GM12878 (cell line): Measurements from ENCODE around the gene MUTYH. TPM values are rescaled to one million over a fixed set of nuclear protein-coding genes. Genes with fewer than 3 reads are reported as not detected.
A peak's percentile ranks its signal among the peaks of the same experiment; 100 is the strongest.

Source experiments
- BCL11A ChIP-seq: IDR thresholded peaks from 2 replicates; pipeline ENCODE4 v1.6.1; 2011; ENCODE audit warnings: low read depth, low read length
- CBX5 ChIP-seq: sonication (generic); IDR thresholded peaks from 2 replicates; pipeline ENCODE4 v1.6.1; 2016; ENCODE audit warnings: low read depth, moderate library complexity, mild to moderate bottlenecking, inconsistent platforms
- EGR1 ChIP-seq, 2 experiments: IDR thresholded peaks; 1 replicate in 1 of 2; 2 replicates in 1 of 2; pipeline ENCODE4 v1.6.1; 2011 to 2012; ENCODE audit warnings: low read depth in 2 of 2, low read length in 2 of 2, borderline replicate concordance in 1 of 2, mild to moderate bottlenecking in 1 of 2, moderate library complexity in 1 of 2
- EZH2 ChIP-seq: IDR thresholded peaks from 2 replicates; pipeline ENCODE4 v1.6.1; 2012; ENCODE audit warnings: low read depth, mild to moderate bottlenecking, control low read depth, inconsistent platforms, low read length, borderline replicate concordance; ENCODE audit not compliant: control insufficient read depth
- HDAC6 ChIP-seq: fragments of 200-600 bp; sonication (generic); IDR thresholded peaks from one replicate; pipeline ENCODE4 v1.8.0; 2017; ENCODE audit warnings: antibody characterized with exemption; ENCODE audit not compliant: unreplicated experiment
- MEF2B ChIP-seq: fragments of 450-650 bp; IDR thresholded peaks from 2 replicates; pipeline ENCODE4 v1.6.1; 2018; ENCODE audit warnings: mild to moderate bottlenecking, moderate library complexity; ENCODE audit not compliant: partially characterized antibody, poor library complexity, severe bottlenecking
- MLLT1 ChIP-seq: fragments of 450-650 bp; IDR thresholded peaks from 2 replicates; pipeline ENCODE4 v1.6.1; 2016; ENCODE audit warnings: mild to moderate bottlenecking
- MTA2 ChIP-seq: fragments of 450-650 bp; IDR thresholded peaks from 2 replicates; pipeline ENCODE4 v1.6.1; 2016; ENCODE audit warnings: low read depth, mild to moderate bottlenecking, moderate library complexity
- NRF1 ChIP-seq: conservative IDR thresholded peaks from 2 replicates; pipeline ENCODE4 v1.6.1; 2011; ENCODE audit warnings: mild to moderate bottlenecking, low read depth, low read length, improper control_type of control experiment
- RB1 ChIP-seq: fragments of 450-650 bp; formaldehyde crosslinking; IDR thresholded peaks from 2 replicates; pipeline ENCODE4 v1.6.1; 2017; ENCODE audit warnings: mild to moderate bottlenecking, borderline replicate concordance
- REST ChIP-seq: IDR thresholded peaks from 2 replicates; pipeline ENCODE4 v1.6.1; 2012; ENCODE audit warnings: mild to moderate bottlenecking, low read depth, low read length
- TCF3 ChIP-seq: IDR thresholded peaks from 2 replicates; pipeline ENCODE4 v1.6.1; 2012; ENCODE audit warnings: low read depth, mild to moderate bottlenecking, low read length, borderline replicate concordance; ENCODE audit not compliant: insufficient read depth
- ZBTB4 ChIP-seq: fragments of 450-650 bp; formaldehyde crosslinking; IDR thresholded peaks from 2 replicates; pipeline ENCODE4 v1.4.0; 2022; ENCODE audit warnings: mild to moderate bottlenecking, moderate library complexity
- ZNF24 ChIP-seq: fragments of 450-650 bp; IDR thresholded peaks from 2 replicates; pipeline ENCODE4 v1.6.1; 2017; ENCODE audit warnings: antibody characterized with exemption, mild to moderate bottlenecking
- ZNF592 ChIP-seq: fragments of 450-650 bp; IDR thresholded peaks from 2 replicates; pipeline ENCODE4 v1.6.1; 2017; ENCODE audit warnings: mild to moderate bottlenecking, moderate library complexity
- ZSCAN29 ChIP-seq: fragments of 450-650 bp; IDR thresholded peaks from 2 replicates; pipeline ENCODE4 v1.6.1; 2017; ENCODE audit warnings: mild to moderate bottlenecking, moderate library complexity
- polyA plus RNA-seq, 11 experiments: library from polyadenylated mRNA; depleted of rRNA in 4 of 11; unstranded in 6 of 11; stranded (reverse) in 5 of 11; fragments of >200 nt; fragmentation: Nextera tagmentation in 4 of 11; fragmentation: Illumina TruSeq in 1 of 11; extraction: Ambion mirVana in 4 of 11; extraction: Trizol in 1 of 11; gene quantifications; 1 replicate in 1 of 11; 2 replicates in 10 of 11; pipeline versions ENCODE4 v1.2.1 to v1.2.3, GENCODE V29; 2011 to 2016; ENCODE audit warnings: inconsistent platforms in 2 of 11, missing spikeins in 2 of 11, low read depth in 1 of 11
- total RNA-seq, 4 experiments: library from RNA; depleted of rRNA in 3 of 4; stranded (reverse); fragments of >200 nt in 3 of 4; fragmentation: Illumina TruSeq in 1 of 4; extraction: Trizol in 1 of 4; gene quantifications; 2 replicates each; pipeline versions ENCODE4 v1.2.1 to v1.2.3, GENCODE V29; 2013 to 2021

MUTYH gene
- total and polyA plus RNA-seq, 10 of the 15 experiments (the other 5 are each of a cell fraction or from before 2014, with no cell fraction given) = 2.5 to 42.0 (median 30.0) TPM

- no peak for TF ChIP-seq MTA2
- TF ChIP-seq EGR1 (IDR thresholded peaks at IDR 0.05; ENCODE audit: borderline replicate concordance in 1 of 2, low read depth in 2 of 2, low read length in 2 of 2) = no peak; a peak in 1 of 3 replicates
- TF ChIP-seq REST = 0 out of 2 replicates have a peak, but pooled peaks have one; percentile 8
- no peak for TF ChIP-seq CBX5
- no peak for TF ChIP-seq EZH2
- no peak for TF ChIP-seq BCL11A
- TF ChIP-seq ZNF24 = no peak
- no peak for TF ChIP-seq ZSCAN29
- TF ChIP-seq TCF3 = peak; percentile 56; the same call in 1 of the 2 replicates
- no peak for TF ChIP-seq ZNF592
- no peak for TF ChIP-seq ZBTB4 (CRISPR knock-in tag)
- TF ChIP-seq MLLT1 = peak; percentile 83; the same call in 1 of the 2 replicates
- TF ChIP-seq NRF1 = 0 out of 2 replicates have a peak, but pooled peaks have one; percentile 10
- peak; percentile 91; the same call in 1 of the 2 replicates for TF ChIP-seq RB1
- TF ChIP-seq MEF2B = peak; percentile 26
- no peak for TF ChIP-seq HDAC6
Measured at GRCh38 chr1:45339789-45340558, at the start of gene MUTYH, which contains the start of gene TOE1 (continued).
